ENCODE data around the gene PHRF1. TPM values are rescaled to one million over a fixed set of nuclear protein-coding genes. Genes with fewer than 3 reads are reported as not detected.

Gene PHRF1
- total RNA-seq, 1 experiment from 2014 or later: 42.3 TPM

DNA sequence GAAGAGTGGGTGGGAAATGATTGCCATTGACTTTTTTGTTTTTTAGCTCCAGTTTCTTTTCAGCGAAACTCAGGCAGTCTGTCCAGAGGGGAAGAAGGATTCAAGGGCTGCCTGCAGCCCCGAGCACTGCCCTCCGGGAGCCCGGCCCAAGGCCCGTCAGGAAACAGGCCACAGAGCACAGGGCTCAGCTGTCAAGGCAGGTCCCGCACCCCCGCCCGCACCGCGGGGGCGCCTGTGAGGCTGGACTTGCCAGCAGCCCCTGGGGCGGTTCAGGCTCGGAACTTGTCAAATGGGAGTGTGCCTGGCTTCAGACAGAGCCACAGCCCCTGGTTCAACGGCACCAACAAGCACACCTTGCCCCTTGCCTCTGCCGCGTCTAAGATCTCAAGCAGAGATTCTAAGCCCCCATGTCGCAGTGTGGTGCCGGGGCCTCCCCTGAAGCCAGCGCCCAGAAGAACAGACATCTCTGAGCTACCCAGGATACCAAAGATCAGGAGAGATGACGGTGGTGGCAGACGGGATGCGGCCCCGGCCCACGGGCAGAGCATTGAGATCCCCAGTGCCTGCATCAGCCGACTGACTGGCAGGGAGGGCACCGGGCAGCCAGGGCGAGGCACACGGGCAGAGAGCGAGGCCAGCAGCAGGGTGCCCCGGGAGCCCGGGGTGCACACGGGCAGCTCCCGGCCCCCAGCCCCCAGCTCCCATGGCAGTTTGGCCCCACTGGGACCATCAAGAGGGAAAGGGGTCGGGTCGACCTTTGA is 30.9 kb downstream of the PHRF1 start:
- Mint-ChIP-seq H3K4me1 (ENCODE audit: low read depth, unreplicated experiment) (no peaks in the 10 kb centered on the region), H3K9me3 (ENCODE audit: low read depth, unreplicated experiment) (no peaks in the 10 kb centered on the region), H3K27me3 (ENCODE audit: unreplicated experiment) (no peaks in the 10 kb centered on the region), H3K36me3 (ENCODE audit: insufficient read depth, unreplicated experiment) (peaks cover 77% of the 10 kb centered on the region), H3K4me3 (ENCODE audit: low read depth, unreplicated experiment) (no peak overlapping the region), H3K27ac (ENCODE audit: unreplicated experiment) (no peak overlapping the region)
- CTCF ChIA-PET: no interaction called here
- TF ChIP-seq, protein P1, sequence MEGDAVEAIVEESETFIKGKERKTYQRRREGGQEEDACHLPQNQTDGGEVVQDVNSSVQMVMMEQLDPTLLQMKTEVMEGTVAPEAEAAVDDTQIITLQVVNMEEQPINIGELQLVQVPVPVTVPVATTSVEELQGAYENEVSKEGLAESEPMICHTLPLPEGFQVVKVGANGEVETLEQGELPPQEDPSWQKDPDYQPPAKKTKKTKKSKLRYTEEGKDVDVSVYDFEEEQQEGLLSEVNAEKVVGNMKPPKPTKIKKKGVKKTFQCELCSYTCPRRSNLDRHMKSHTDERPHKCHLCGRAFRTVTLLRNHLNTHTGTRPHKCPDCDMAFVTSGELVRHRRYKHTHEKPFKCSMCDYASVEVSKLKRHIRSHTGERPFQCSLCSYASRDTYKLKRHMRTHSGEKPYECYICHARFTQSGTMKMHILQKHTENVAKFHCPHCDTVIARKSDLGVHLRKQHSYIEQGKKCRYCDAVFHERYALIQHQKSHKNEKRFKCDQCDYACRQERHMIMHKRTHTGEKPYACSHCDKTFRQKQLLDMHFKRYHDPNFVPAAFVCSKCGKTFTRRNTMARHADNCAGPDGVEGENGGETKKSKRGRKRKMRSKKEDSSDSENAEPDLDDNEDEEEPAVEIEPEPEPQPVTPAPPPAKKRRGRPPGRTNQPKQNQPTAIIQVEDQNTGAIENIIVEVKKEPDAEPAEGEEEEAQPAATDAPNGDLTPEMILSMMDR (IDR thresholded peaks at IDR 0.05; ENCODE audit: unreplicated experiment): no peak
- BruUV-seq (replicated peaks): no TSS peak
- no peak for DNase-seq
- intact Hi-C loops (cut with micrococcal nuclease; ENCODE audit: unreplicated experiment): no loop called here

DNA sequence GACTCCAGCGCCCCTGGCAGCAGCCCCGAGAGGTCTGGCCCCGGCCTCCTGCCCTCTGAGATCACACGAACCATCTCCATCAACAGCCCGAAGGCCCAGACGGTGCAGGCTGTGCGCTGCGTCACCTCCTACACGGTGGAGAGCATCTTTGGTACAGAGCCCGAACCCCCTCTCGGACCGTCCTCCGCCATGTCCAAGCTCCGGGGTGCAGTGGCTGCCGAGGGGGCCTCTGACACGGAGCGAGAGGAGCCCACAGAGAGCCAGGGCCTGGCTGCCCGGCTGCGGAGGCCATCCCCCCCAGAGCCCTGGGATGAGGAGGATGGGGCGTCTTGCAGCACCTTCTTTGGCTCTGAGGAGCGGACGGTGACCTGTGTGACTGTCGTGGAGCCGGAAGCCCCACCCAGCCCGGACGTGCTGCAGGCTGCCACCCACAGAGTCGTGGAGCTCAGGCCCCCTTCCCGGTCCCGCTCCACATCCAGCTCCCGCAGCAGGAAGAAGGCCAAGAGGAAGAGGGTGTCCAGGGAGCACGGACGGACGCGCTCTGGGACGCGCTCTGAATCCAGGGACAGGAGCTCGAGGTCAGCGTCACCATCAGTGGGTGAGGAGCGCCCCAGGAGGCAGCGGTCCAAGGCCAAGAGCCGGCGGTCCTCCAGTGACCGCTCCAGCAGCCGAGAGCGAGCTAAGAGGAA is 31.8 kb downstream of the PHRF1 start:
- H3K27me3 Mint-ChIP-seq (ENCODE audit: unreplicated experiment): no peaks in the 10 kb centered on the region
- H3K27ac Mint-ChIP-seq (ENCODE audit: unreplicated experiment): no peak overlapping the region
- no TSS peak for BruUV-seq (replicated peaks)
- no peaks in the 10 kb centered on the region for H3K4me1 Mint-ChIP-seq (ENCODE audit: low read depth, unreplicated experiment)
- intact Hi-C loops (cut with micrococcal nuclease; ENCODE audit: unreplicated experiment): no loop called here
- H3K36me3 Mint-ChIP-seq (ENCODE audit: insufficient read depth, unreplicated experiment): peaks cover 79% of the 10 kb centered on the region
- CTCF ChIA-PET: no interaction called here
- TF ChIP-seq, protein P1 (IDR thresholded peaks at IDR 0.05; ENCODE audit: unreplicated experiment): no peak
- no peaks in the 10 kb centered on the region for H3K9me3 Mint-ChIP-seq (ENCODE audit: low read depth, unreplicated experiment)
- DNase-seq: no peak
- no peak overlapping the region for H3K4me3 Mint-ChIP-seq (ENCODE audit: low read depth, unreplicated experiment)

DNA sequence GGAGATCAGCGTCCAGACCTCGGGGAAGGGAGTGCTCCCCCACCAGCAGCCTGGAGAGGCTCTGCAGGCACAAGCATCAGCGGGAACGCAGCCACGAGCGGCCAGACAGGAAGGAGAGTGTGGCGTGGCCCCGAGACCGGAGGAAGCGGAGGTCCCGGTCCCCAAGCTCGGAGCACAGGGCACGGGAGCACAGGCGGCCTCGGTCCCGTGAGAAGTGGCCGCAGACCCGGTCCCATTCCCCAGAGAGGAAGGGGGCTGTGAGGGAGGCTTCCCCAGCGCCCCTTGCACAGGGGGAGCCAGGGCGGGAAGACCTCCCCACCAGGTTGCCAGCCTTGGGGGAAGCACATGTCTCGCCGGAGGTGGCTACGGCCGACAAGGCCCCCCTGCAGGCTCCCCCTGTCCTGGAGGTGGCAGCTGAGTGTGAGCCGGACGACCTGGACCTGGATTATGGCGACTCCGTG is 32.6 kb downstream of the PHRF1 start:
- H3K4me1 Mint-ChIP-seq (ENCODE audit: low read depth, unreplicated experiment): no peaks in the 10 kb centered on the region
- no peak overlapping the region for H3K4me3 Mint-ChIP-seq (ENCODE audit: low read depth, unreplicated experiment)
- H3K36me3 Mint-ChIP-seq (ENCODE audit: insufficient read depth, unreplicated experiment): peaks cover 81% of the 10 kb centered on the region
- TF ChIP-seq, protein P1 (IDR thresholded peaks at IDR 0.05; ENCODE audit: unreplicated experiment): no peak
- H3K9me3 Mint-ChIP-seq (ENCODE audit: low read depth, unreplicated experiment): no peaks in the 10 kb centered on the region
- CTCF ChIA-PET: no interaction called here
- no peak overlapping the region for H3K27ac Mint-ChIP-seq (ENCODE audit: unreplicated experiment)
- H3K27me3 Mint-ChIP-seq (ENCODE audit: unreplicated experiment): no peaks in the 10 kb centered on the region
- BruUV-seq (replicated peaks): no TSS peak
- intact Hi-C loops (cut with micrococcal nuclease; ENCODE audit: unreplicated experiment): no loop called here
- no peak for DNase-seq

DNA sequence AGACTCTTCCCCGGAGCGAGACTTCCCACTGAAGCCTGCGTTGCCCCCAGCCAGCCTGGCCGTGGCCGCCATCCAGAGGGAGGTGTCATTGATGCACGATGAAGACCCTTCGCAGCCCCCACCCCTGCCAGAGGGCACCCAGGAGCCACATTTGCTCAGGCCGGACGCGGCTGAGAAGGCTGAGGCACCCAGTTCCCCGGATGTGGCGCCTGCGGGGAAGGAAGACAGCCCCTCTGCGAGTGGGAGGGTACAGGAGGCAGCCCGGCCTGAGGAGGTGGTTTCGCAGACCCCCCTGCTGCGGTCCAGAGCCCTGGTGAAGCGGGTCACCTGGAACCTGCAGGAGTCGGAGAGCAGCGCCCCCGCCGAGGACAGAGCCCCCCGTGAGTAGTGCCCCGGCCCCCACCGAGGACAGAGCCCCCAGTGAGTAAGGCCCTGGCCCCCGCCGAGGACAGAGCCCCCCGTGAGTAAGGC is 33.1 kb downstream of the PHRF1 start:
- no peaks in the 10 kb centered on the region for H3K9me3 Mint-ChIP-seq (ENCODE audit: low read depth, unreplicated experiment)
- TF ChIP-seq, protein P1 (IDR thresholded peaks at IDR 0.05; ENCODE audit: unreplicated experiment): no peak
- H3K27ac Mint-ChIP-seq (ENCODE audit: unreplicated experiment): no peak overlapping the region
- H3K36me3 Mint-ChIP-seq (ENCODE audit: insufficient read depth, unreplicated experiment): peaks cover 81% of the 10 kb centered on the region
- no peaks in the 10 kb centered on the region for H3K27me3 Mint-ChIP-seq (ENCODE audit: unreplicated experiment)
- CTCF ChIA-PET: no interaction called here
- intact Hi-C loops (cut with micrococcal nuclease; ENCODE audit: unreplicated experiment): no loop called here
- H3K4me3 Mint-ChIP-seq (ENCODE audit: low read depth, unreplicated experiment): no peak overlapping the region
- H3K4me1 Mint-ChIP-seq (ENCODE audit: low read depth, unreplicated experiment): no peaks in the 10 kb centered on the region
- BruUV-seq (replicated peaks): no TSS peak
- DNase-seq: no peak

All from Calu3 (cell line).